Middle frontal gyrus (tissue), 1 donor: Measurements from ENCODE around the gene CRLF3.
"Not testable (repeated sequence)": the region's sequence is repeated elsewhere in the genome, so short reads cannot be mapped to it uniquely, and the experiment has no call there.

Experiments used
- DNase-seq: peaks from one replicate; pipeline ENCODE4 v3.0.0-alpha.2; 2015; ENCODE audit warnings: low spot score; ENCODE audit errors: extremely low spot score

CRLF3 gene, protein sequence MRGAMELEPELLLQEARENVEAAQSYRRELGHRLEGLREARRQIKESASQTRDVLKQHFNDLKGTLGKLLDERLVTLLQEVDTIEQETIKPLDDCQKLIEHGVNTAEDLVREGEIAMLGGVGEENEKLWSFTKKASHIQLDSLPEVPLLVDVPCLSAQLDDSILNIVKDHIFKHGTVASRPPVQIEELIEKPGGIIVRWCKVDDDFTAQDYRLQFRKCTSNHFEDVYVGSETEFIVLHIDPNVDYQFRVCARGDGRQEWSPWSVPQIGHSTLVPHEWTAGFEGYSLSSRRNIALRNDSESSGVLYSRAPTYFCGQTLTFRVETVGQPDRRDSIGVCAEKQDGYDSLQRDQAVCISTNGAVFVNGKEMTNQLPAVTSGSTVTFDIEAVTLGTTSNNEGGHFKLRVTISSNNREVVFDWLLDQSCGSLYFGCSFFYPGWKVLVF

DNA sequence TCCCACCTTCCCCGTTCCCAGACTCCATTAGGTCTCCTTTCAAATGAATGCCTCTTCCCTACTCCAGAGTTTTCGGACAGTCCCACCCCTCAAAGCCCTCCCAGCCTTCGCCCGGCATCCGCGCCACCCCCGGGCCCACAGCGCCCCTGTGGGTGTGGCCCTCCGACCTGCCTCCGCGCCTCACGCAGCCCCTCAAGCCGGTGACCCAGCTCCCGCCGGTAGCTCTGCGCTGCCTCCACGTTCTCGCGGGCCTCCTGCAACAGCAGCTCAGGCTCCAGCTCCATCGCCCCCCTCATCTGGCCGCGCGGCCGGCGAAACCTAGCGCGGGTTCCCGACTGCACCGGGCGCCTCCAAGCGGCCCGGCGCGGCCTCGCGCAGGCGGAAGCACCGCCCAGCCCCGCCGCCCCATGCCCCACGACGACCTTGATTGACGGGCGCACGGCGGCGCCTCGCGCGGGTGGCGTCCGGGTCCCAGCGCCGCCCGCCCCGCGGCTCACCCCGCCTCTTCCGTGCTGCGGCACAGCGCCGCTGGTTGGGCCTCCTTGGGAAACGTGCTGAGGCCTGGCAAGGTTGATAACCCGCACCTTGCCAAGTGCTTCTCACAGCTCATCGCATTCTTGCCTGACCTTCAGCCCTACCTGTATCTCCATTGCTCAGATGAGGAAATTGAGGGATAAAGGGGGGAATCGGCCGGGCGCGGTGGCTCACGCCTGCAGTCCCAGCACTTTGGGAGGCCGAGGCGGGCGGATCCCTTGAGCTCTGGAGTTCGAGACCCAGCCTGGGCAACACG, at the start of gene CRLF3:
CRLF3 (minus strand) TSS at position 337 of the 790 bp plus-strand sequence; CDS start at position 296, 41 bp downstream.
- peak; percentile 86 for DNase-seq

DNA sequence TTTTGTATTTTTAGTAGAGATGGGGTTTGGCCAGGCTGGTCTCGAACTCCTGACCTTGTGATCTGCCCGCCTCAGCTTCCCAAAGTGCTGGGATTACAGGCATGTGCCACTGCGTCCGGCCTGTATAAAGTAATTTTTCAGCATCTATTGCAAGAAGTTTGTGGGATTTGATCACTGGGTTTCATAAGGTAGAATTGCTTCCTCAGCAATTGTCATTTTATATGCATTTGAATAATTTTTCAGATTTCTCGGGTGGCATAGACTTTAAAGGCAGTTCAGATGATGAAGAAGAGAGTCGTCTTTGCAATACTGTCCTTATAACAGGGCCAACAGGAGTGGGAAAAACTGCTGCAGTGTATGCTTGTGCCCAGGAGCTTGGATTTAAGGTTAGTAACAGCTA, 44.5 kb upstream of the CRLF3 start:
- no peak for DNase-seq

DNA sequence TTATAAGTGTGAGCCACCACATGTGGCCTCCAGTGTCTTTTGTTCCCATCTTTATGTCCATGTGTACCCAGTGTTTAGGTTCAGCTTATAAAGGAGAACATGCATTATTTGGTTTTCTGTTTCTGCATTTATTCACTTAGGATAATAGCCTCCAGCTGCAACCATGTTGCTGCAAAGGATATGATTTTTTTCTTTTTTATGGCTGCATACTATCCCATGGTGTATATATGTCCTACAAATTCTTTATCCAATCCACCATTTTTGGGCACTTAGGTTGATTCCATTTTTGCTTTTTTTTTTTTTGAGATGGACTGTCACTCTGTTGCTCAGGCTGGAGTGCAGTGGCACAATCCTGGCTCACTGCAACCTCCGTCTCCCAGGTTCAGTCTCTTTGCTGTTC, 40.1 kb upstream of the CRLF3 start:
- no peak for DNase-seq

DNA sequence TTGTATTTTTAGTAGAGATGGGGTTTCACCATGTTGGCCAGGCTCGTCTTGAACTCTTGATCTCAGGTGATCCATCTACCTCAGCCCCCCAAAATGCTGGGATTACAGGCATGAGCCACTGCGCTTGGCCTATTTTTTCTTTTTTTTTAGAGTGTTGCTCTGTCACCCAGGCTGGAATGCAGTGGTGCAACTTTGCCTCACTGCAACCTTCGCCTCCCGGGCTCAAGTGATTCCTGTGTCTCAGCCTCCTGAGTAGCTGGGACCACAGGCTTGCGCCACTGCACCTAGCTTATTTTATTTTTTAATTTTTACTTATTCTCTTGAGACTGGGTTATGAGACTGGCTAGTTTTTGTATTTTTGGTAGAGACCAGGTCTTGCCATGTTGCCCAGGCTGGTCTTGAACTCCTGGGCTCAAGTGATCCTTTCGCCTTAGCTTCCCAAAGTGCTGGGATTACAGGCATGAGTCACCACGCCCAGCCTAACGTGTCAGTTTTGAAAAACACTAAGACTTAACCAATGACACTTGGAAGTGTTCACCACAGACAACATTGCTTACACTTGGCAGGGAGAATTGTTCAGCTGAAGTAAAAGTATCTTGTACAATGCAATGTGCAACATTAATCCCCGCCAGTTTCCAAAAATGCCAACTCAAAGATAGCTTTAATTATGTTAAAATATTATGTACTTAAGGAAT, 34.2 kb upstream of the CRLF3 start:
- DNase-seq, result no peak

DNA sequence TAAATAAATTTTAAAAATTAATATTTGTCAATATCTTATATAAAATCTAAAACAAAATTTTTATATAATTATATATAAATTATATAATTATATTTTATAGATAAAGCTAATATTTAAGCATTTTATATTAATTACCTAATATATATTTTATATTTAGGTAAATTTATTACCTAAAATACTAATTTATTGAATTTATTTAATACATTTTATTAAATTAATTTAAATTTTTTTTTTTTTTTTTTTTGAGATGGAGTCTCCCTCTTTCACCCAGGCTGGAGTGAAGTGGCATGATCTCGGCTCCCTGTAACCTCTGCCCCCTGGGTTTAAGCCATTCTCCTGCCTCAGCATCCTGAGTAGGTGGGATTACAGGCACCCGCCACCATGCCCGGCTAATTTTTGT, 29.7 kb upstream of the CRLF3 start:
- no peak for DNase-seq

DNA sequence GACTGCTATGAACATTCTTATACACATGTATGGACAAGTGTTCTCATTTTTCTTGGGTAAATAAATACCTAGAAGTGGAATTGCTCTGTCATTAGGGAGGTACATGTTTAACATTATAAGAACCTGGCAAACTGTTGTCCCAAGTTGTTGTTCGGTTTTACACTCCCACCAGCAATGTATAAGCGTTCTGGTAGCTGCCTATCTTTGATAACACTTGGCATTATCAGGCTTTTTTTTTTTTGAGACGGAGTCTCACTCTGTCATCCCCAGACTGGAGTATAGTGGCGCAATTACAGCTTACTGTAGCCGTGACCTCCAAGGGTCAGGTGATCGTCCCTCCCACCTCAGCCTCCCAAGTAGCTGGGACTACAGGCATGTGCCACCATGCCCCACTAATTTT, 23.5 kb upstream of the CRLF3 start:
- no peak for DNase-seq

DNA sequence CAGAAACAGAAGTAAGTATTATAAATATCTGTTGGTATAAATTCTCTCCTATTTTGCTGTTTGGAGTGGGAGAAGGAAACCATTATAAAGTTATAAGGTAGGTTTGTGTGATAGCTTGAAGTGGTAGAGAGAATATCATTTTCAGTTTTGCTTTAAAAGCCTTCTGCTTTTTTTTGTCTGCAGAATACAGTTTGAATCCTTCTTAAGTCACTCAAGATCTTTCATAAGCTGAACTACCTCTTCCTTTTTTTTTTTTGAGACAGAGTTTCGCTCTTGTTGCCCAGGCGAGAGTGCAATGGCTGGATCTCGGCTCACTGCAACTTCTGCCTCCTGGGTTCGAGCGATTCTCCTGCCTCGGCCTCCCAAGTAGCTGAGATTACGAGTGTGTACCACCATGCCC, 16.3 kb upstream of the CRLF3 start:
- DNase-seq, result no peak

DNA sequence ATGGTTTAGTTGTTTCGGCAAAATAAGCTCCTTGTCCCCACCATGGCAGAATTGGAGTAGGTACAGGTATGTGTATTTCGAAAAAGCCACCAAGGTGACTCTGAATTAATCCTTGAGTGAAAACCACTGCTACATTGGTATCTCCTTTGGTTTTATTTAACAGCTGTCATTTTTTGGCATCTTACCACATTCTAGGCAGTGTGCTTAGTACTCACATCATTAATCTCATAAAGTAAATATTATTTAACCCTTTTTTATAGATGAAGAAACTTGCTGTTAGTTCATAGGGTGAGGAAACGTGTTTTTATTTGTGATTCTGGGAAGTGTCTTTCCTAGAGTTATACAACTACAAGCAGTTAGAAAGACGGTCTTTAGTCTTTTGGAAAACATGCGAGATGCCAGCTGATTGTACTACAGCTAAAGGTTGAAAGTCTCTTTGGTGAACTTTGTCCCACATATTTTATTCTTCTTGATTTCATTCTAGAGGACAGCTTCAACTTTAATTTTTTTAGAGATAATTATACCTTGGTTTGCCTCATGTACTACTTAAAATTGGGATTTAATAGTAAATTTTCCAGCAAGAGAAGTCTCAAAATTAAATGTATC, 13.8 kb upstream of the CRLF3 start:
- DNase-seq, result no peak

DNA sequence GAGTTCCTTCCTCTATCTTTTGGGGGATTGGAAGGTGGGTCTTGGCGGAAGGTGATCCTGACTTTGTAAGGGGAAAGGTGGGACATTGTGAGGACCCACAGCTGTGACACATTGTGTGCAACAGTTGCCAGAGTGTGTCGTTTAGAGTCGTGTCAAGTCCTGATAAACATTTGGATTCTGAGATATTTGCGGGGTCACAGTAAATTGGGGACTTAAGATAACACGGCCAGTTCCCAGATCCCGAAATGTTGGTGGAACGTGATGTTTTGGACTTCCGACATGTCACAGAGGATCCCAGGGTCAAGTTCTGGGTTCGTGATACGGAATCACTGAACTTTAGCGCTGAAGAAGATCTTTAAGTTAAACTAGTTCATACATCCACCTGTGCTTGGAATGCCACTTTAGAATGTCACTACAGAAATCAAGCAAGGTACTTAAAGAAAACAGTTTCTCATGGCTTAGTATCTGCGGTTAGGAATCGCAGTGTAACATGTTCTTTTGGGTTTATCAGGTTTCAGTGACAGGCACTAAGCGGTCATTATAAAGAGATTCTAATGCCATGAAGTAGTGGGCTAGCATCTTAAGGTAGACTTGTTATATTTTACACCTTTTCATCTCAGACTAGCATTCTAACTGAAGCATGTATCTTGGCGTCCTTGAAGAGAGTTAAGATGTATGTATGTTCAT, 8.1 kb upstream of the CRLF3 start:
- DNase-seq, result no peak

DNA sequence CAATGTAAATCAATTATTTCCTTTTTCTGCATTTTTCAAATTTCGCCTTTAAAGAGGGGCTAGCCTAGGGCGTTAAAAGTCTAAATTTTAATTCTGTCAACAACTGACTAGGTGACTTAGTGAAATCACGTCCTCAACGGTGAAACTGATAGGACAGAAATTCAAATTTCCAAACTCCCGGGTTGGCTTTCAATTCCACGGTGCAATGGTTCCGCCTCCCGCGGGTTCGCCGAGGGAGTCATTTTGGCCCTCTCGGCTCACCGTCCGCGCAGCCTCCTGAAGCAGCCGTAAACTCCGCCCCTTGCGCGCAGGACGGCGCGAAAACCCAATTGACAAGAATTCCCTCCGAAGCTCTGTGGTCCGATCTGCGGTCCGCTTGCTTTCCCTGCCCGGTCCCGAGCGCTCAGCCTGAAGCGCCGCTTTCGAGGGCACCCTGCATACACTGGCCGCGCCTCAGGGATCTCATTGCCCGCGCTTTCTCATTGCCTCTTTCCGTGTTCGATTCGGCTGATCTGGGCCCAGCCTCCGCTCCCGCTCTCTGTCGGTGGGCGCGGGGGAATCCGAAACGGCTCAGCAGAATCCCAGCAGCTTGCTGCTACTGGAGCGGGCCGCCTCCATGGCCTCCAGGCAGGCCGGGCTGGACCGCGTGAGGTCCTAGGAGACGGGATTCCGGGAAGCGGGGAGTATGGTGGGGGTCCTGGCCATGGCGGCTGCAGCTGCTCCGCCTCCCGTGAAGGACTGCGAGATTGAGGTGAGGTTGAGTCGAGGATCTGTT, 7.4 kb upstream of the CRLF3 start, which contains the start of gene ATAD5:
ATAD5 (plus strand) TSS at position 304 of the 775 bp plus-strand sequence; CDS start at position 686, 382 bp downstream.
- peak; percentile 89 for DNase-seq

DNA sequence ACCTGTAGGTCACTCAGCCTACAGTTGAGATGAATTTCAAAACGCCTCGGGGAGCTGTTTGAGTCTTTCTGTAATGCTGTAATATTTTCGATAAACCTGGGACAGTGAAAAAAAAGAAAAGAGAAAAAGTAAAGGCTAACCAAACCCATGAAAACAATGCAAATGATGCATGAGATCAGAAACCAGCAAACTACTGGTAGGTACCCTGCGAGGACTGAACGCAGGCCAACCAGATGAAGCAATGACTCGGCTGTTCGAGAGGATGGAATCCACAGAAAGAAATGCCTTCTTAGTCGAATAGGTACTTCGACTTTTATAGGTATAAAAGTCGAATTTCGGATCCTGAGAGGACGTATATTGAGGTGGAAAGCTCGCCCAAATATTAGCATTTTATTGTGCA, 6.8 kb upstream of the CRLF3 start:
- no peak for DNase-seq

DNA sequence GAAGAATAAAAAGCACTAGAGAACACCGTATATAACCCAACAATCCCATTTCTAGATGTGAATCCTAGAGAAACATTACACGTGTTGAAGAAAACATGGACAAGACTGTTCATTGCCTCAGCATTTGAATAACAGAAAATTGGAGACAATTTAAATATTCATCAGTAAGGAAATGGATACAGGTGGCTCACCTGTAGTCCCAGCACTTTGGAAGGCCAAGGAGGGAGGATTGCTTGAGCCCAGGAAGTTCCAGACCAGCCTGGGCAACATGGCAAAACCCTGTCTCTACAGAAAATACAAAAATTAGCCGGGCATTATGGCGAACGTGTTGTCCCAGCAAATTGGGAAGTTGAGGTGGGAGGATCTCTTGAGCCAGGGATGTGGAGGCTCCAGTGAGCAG, 4.5 kb upstream of the CRLF3 start:
- DNase-seq, result no peak

DNA sequence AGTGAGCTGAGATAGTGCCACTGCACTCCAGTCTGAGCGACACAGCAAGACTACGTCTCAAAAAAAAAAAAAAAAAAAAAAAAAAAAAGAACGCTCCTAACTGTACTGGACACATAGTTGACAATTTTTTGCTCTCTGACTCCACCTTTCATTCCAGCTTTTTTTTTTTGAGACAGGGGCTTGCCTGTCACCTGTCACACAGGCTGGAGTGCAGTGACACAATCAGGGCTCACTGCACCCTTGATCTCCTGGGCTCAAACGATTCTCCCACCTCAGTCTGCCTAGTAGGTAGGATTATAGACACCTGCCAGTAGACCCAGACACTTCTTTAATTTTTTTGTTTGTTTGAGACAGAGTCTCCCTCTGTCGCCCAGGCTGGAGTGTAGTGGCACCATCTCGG, 2.6 kb upstream of the CRLF3 start:
- DNase-seq, result no peak

DNA sequence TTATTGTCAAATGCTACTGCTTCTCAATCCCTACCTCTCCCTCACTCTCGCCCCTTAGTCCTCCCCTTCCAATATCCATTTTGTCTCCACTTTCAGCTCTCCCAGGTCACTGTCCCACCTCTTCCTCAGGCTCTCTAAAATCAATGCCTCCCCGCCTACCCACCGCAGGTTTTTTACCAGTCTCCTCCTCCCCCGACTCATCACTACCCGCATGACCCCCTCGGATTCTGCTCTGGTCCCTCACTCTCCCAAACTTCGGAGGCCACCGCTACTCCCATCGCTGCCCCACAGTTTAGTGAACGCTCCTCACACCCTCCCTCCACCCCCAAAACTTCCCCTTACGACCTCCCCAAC, 513 bp downstream of the CRLF3 start:
- DNase-seq, result no peak

DNA sequence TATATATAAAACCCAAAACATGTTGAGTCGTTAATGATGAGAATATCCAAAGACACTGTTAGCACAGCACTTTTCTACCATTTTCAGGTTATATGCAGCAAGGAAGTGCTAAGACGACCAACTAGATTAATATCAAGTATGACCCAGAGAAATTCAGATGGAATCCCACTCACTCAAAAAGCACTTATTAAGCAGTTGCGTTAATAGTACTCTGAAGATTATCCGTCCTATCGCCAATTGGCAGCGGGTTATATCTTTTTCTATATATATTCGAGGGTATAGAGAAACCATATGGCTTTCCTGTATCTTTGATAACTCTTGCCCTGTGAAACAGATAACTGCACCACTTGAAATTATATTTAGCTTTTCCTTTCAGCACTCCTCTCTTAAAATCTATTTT, 1.1 kb downstream of the CRLF3 start:
- no peak for DNase-seq

DNA sequence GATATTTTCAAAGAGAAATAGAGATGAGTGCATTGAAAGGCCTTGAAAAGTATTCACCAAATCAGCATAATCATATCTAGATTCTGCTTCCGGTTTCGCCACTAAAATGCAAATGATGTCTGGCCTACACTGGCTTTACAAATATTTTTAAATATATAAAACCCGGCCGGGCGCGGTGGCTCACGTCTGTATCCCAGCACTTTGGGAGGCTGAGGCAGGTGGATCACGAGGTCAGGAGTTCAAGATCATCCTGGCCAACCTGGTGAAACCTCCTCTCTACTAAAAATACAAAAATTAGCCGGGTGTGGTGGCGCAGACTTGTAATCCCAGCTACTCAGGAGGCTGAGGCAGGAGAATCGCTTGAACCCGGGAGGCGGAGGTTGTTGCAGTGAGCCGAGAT, 1.6 kb downstream of the CRLF3 start:
- not testable (repeated sequence) for DNase-seq

DNA sequence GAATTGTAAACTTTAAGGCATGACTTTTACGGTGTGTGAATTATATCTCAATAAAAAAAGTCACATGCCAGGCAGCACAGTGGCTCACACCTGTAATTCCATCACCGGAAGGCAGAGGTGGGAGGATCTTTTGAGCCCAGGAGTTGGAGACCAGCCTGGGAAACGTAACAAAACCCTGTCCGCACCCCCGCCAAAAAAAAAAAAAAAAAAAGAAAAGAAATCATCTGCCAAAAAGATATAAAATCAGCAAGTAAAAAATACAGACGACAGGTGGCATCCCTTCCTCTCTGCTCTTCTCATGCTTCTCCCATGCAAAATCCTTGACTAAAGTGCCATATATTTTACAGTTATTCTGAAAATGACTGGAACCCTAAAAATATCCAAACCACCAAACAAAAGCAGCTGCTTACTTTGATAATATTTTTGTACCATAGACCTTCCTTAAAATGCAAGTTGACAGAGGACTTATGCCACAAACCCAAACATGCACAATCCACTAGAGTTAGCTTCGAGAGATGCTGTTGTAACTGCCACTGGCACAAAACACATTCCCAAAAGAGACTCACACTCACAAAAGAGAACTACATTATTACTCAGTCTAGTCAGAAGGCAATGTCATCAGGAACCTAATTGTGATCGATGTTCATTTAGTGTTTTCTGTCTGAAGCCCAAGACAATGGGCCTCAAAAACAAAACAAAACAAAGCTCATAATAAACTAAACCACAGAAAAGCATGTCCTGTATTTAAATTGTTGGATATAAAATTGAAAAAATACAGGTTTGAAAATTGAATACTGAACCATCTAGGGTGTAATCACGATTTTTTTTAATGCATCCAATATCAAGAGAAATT, 2.4 kb downstream of the CRLF3 start:
- DNase-seq, result no peak

DNA sequence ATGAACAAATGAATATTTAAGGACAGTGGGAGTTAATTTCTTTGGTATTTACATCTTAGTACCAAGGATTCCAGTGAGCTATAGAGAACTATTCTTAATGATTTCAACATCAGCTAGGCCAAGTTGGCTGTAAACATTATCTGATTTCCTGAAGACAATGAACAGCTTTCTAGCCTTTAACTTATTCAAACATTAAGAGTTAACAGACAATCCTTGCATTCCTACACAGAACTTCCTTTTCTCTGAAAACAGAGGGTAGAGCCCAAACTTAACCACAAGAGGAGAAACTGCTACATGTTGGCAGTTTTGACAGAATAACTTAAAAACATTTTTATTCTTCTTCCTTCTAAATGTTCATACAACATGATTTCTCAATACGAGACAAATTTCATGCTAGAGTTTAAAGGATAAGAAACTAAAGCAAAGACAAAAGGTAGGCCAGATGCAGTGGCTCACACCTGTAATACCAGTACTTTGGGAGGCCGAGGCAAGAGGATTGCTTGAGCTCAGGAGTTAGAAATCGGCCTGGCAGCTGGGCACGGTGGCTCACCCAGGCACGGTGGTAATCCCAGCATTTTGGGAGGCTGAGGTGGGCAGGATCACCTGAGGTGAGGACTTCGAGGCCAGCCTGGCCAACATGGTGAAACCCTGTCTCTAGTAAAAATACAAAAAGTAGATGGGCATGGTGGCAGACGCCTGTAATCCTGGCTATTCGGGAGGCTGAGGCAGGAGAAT, 4.4 kb downstream of the CRLF3 start:
- no peak for DNase-seq

DNA sequence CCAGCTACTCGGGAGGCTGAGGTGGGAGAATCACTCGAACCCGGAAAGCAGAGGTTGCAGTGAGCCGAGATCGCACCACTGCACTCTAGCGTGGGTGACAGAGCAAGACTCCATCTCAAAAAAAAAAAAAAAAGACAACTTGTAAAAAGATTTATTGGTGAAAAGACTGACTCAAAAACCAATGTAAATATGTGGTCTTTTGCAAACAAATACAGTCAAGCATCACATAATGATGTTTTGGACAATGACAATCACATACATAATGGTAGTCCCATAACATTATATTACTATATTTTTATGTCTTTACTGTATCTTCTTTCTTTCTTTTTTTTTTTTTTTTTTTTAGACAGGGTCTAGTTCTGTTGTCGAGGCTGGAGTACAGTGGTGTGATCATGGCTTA, 8.3 kb downstream of the CRLF3 start:
- DNase-seq, result no peak
